HG02610 (cell line): Measurements from ENCODE around the gene GNAI2.
"Not testable (repeated sequence)": the region's sequence is repeated elsewhere in the genome, so short reads cannot be mapped to it uniquely, and the experiment has no call there.

ENCODE experiments used
- ATAC-seq: cut with Tn5 transposase; IDR thresholded peaks from one replicate; pipeline ENCODE4 v1.9.1; 2021; ENCODE audit warnings: mild to moderate bottlenecking, moderate library complexity; ENCODE audit not compliant: unreplicated experiment

GNAI2 gene

DNA sequence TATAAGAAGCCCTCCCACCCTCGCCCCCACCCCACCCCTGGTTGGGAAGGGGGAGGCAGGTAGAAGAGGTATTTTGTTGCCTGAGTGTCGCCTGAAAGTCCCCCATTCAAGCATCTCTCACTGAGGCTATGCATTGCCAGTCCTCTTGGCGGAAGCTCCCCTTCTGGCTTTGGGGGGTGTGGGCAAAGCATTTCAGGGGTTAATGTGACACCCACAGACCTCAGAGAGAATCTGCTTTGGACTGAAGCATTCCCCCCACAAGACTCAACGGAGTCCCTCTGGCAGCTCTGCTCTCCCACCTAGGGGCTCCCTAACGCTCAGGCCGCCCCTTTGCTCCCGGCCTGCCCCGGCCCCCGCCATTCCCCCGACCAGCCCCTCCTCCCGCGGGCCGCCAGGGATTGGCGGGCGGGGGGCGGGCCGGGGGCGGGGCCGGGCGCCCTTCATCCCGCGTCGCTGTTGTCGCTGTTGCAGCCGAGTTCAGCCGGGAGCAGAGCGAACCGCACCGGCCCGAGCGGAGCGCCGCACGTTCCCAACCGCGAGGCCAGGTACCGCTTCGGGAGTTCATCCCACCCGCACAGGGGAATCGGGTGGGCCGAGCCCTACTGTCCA, 31.1 kb upstream of the GNAI2 start, which contains the start of gene SLC38A3:
SLC38A3 (plus strand) TSS at position 468 of the 609 bp plus-strand sequence. CDS start 8,929 bp downstream, outside the sequence.
- no peak for ATAC-seq

DNA sequence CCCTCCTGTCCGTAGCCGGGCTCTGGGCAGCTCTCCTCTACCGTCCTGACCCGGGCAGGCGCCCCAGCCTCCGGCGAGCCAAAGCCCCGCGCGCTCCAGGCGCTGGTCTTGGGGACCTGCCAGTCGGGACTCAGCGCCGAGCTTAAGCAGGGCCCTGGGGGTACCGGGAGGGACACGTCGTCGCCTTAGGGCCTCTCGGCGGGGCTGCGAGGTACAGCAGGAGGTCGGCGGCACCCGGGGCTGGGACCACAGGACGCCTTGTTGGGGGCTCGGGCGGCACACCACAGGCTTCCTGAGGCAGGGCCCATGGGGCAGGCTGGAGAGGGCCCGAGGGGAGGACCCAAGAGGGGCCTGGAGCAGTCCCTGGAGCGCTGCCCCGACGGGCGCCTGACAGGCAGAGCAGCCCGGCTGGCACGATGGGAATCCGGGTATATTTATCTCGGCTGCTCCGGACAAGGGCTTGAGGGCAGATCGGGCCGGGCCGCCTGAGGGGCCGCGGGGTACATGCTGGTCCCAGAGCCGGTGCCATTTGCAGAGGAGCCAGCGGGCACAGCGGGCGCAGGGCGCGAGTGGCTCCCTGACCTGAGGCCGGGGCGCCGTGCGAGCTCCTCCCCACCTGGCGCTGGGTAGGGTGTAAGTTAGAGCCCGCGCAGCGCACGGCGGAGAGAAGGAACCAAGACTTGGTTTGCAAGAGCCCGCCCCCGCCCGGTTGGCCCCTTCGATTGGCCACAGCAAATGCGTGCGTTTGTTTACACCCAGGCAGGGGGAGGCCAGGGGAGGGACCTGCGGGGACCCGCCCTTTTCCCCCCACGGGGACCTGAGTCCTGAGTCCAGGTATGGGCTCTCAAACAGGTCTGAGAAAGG, 30.4 kb upstream of the GNAI2 start:
- no peak for ATAC-seq

DNA sequence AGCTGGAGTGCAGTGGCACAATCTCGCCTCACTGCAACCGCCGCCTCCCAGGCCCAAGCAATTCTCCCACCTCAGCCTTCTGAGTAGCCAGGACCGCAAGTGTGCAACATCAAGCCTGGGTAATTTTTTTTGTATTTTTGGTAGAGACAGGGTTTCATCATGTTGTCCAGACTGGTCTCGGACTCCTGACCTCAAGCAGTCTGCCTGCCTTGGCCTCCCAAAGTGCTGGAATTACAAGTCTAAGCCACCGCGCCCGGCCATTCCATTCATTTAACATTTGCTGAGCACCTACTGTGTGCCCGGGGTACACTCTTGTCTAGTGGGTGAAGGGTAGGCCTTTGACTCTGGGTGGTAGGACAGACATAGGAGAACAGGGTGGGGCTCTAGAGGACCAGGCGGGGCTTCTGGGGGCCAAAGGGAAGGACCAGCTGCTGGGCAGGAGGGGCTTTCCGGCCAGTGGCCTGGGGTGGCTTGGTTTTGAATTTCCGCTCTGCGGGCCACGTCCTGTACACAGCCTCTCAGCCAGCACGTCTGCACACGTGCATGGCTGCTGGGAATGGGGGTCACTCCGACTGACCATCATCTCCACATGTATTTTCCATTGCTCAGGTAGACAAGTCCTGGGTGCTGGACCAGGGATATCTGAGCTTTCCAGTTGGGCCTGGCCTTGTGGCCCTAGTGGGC, 28.5 kb upstream of the GNAI2 start:
- no peak for ATAC-seq

DNA sequence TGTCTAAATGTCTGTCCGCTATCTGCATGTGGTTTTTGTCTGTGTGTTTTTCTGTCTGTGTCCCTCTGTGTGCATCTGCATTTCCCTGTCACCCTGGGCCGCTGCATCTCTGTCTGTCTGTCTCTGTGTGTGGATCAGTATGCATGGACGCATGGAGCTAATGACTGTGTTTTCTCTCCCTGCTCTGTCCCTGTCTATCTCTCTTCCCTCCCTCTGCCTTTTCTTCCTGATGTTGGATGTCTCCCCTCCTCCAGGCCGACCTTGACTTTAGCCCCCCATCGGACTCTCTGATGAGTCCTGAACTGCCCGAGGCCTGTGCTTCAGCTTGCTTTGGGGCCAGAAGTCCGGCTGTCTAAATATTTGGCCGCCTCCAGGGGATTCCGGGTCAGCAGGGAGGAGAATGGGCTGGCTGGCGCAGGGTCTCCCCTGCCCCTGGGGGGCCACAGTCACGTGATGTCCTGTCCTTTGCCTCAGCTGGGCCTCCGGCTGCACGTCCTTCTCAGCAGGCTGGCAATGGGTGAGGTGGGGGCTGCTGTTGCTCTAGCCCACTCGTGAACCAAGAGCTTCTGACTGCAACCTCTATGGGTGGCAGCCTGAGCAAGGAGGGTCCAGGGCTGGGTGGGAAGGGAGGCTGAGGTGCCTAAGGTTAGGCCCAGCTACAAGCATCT, 27.2 kb upstream of the GNAI2 start:
- no peak for ATAC-seq

DNA sequence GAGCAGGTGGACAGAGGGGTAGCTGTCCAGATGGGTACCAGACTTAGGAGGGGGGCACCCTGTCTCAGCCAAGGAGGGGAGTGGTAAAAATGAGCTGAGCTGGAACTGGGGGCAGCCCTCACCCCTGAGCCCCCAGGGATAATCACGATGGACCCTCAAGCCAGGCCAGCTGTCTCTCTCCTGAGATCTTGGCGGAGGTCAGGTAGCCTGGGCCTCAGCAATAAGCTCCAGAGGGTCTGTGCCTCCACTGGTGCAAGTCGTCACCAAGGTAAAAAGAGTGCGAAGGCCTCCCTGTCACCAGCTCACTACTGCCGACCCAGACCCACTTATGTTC, 25.9 kb upstream of the GNAI2 start:
- ATAC-seq, result no peak

DNA sequence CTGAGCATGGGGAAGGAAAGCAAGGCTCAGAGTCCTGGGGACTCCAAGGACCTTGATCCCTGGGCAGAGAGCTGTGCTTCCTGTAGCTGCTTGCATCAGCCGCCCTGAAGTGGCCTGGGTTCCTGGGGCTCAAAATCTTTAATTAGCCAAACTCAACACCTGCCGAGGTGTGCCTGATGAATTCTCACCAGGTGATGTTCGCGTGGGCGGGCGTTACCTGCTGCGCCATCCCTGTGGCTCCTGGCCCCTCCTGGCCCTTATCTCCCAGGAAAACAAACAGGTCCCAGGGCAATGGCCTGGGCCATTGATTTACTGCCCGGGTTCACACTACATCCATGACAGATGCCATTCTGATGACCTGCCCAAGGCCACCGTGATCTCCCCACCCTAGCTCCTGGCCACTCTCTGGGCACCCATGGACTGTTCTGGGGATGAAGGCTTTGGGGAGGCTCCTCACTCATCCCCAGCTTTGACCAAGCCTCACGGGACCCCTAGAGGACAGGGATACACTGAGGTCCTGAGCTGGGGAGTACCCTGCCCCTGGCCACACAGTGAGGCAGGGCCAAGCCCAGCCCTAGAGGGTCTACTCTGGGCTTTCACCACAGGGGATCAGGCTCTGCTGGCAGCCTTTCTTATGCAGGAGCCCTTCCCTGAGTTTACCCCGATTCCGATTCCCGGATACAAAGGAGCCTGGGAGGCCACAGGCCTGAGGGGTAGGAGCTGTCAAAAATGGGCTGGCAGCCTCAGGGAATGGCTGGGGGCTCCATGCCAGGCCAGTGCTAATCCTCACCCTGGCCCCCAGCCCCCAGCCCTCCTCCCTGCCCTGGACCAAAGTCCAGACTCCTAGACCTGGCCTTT, 25.3 kb upstream of the GNAI2 start:
- ATAC-seq, result no peak

DNA sequence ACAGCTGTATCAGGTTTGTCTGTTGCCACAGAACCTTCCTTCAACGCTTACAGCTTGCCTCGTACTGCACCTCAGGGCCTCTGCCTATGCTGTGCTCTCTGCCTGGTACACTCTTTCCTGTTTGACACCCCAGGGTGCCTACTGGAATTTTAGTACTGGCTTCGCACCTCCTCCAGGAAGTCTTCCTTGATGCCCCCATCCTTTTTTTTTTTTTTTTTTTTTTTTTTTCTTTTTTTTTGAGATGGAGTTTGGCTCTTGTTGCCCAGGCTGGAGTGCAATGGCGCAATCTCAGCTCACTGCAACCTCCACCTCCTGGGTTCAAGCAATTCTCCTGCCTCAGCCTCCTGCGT, 24.7 kb upstream of the GNAI2 start:
- not testable (repeated sequence) for ATAC-seq

DNA sequence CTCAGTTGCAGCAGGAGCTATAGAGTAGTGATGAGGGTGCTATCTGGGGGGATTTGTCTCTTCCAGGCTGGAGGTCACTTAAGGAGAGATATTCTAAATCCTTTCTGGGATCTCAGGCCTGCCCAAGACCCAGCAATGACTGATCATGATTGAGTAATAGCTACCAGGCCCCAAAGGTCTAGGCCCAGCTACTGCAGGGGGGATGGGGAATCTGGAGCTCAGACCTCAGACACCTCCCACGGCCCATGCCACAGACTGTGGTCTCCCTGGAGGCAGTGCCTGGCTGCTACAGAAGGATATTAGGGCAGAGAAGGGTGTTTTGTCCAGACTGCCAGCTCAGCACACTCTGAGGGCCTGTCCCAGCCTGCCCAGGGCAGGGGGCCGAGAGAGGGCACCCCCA, 24.1 kb upstream of the GNAI2 start:
- ATAC-seq, result no peak

DNA sequence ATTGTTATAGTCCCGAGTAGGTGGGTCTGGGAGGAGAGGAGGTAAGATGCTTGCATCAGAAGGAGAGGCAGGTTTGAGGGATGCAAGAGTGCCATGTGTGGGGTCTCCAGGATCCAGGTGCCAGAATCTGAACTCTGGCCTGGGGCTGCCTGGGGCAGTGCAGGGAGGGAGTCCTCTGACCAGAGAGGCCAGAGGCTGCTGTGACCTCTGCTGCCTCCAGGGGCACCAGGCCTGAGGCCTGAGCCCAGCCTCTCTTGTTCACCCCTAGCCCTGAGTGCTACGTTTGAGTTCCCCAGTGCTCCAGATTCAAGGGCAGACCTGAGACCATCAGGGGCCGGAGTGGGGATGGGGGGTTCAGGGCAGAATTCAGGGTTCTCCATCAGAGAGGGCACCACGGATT, 23.5 kb upstream of the GNAI2 start:
- no peak for ATAC-seq

DNA sequence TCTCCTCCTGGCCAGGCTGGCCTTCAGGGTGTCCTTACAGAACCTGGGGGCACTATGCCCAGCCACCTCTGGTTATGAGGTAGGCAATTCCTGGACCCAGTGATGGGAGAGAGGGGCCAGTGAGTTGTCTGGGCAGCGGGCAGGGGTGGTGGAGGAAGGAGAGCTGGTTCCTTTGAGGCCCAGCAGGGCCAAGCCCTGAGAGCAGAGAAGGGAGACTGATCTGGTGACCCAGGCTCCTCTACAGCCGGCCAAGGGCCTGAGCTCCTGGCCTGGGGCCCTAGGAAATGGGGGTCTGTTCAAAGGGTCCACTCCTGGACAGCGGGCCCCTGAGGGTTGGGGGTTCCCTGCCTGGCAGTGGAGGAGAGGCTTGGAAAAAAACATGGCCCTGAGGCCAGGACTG, 23.0 kb upstream of the GNAI2 start:
- no peak for ATAC-seq

DNA sequence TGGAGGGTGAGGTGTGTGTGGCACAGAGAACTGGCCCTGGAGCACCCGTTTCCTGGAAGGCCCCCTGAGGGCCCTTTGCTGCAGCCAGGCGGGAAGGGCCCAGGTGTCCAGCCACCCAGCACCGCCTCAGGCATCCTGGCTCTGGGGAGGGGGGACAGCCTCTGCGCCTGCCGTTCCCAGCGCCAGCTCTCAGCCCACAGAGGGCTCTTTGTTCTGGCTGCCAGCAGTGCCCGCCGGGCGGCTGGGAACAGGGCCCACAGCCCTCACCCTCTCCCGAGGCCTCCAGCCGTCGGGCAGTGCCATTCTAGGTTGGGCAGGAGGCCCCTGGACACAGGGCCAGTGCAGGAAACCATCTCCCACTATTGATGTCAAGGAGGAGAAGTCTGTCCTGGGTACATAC, 22.6 kb upstream of the GNAI2 start:
- no peak for ATAC-seq

DNA sequence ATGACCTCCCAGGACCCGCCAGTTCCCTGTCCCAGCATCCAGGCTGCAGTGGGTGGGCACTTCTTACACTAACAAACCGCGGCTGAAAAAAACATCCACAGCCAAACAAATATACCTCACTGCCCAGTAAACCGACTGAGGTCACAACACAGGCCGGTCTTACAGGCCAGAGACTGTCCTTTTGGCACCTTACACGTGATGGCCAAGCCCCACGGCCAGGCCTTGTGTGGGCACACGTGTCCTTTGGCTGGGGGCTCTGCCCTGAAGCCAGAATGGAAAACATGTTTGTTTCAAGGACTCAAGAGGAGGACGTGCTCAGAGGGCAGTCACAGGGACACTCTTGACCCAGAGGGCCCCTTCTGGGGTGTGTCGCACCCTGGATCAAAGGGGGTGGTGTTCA, 21.2 kb upstream of the GNAI2 start:
- no peak for ATAC-seq

DNA sequence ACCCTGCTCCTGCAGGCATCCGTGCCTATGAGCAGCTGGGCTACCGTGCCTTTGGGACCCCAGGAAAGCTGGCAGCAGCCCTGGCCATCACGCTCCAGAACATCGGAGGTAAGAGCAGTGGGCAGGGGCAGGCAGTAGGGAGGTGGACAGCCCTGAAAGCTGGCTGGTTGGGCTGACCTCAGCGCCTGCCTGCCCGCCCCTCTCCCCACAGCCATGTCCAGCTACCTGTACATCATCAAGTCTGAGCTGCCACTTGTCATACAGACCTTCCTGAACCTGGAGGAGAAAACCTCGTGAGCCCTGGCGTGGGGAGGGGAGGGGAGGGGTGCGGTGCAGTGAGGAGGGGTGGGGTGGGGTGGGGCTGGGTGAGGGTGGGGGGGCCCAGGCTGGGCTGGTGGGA, 20.5 kb upstream of the GNAI2 start:
- no peak for ATAC-seq

DNA sequence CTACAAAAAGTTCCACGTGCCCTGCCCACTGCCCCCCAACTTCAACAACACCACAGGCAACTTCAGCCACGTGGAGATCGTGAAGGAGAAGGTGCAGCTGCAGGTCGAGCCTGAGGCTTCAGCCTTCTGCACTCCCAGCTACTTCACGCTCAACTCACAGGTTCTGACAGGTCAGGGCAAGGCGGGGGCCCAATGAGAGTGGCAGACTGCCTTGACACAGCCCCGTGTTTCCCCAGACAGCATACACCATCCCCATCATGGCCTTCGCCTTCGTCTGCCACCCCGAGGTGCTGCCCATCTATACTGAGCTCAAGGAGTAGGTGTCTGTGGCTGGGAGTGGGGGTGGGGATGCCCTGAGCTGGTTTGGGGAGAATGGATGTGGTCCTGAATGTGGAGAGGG, 18.3 kb upstream of the GNAI2 start:
- ATAC-seq, result no peak

DNA sequence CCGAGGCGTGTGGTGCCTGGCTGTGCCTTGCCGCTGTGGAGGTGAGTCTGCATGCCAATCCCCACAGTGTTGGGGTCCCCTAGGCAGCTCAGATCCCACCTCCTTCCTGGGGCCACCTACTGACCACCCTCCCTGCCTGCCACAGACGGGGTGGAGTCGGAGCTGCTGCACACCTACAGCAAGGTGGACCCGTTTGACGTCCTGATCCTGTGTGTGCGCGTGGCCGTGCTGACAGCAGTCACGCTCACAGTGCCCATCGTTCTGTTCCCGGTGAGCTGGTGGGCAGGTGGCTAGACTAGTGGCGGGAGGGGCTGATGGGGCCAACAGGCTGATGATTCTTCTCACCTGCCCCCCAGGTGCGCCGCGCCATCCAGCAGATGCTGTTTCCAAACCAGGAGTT, 17.6 kb upstream of the GNAI2 start:
- no peak for ATAC-seq

DNA sequence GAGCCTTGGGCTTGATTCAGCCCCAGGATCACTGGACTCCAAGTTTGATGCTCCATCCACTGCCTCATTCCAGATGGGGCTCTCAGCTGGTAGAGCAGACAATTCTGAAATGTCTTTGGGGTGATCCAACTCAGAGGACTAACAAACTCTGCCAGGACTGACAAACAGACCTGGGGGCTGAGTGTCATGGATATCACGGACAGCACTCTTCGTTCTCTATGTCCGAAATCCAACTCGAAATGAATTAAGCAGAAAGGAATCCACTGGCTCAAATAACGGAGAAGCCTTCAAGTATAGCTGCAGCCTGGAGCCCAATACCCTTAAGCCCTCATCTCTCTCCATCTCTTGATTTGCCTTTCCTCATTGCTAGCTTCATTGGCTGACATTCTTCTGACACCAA, 16.7 kb upstream of the GNAI2 start:
- no peak for ATAC-seq

DNA sequence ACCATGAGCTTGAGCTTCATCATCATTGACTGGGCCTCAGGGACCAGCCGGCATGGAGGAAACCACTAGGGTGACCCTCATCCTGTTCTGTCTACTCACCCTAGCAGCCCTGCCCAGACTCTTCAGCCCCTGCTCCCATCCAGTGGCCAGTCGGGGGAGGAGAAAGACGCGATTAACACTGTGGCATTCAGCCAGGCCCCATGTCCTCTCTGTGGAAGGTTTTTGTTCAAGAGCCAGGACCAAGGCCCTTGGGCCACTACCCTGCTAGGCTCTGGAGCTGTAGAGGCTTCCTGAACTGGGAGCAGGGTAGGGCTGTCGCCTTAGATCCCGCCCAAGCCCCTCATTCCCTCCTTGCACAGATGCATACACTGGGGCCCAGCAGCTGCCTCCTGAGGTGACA, 15.9 kb upstream of the GNAI2 start:
- ATAC-seq, result no peak

DNA sequence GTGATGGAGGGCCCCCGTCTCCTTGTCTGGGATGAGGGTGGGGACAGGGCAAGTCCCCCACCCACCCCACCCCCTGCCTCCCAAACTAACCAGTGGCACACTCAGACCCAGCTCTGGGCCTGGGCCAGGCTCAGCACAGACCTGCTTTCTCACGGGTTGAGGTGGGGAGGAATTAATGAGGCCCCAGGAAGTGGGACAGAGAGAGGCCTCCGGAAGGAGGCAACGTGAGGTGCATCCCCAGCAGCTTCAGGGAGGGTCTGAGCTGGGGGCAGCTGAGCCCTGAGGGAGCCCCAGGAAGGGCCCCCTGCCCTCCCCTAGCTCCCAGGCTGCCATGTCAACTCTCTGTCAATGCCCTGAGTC, 15.0 kb upstream of the GNAI2 start:
- no peak for ATAC-seq

DNA sequence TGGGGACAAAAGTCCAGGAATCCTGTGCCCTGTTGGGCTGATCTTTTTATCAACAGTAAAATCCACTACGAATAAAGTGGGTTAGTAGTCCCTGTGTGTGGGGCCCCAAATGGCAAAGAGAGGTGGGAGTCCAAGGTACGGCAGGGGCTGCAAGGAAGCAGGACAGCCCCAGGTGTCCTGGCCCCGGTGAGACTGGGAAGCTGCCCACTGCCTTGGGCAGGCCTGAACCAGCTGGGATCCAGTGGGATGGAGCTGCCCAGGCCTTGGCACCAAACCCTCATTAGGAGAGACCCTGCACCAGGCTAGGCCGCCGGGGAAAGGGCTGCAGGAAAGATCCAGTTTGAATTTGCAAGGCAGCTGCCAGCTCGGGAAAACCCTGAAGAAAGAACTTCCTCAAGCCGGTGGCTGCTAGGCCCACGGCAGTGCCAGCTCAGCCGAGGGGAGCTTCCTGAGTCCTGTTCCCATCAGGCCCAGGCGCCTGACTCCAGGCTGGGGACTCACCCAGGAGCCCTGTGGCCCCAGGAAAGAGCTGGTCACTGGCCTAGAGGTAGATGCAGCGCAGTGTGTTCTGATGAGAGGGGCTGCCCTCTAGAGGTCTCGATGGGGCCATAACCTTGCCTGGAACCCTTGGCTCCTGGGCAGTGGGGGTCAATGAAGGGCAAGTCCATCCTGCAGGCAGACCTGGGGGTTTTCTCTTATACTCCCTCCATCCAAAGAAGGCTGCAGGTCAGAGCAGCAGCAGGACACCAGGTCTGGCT, 14.4 kb upstream of the GNAI2 start:
- ATAC-seq, result no peak

DNA sequence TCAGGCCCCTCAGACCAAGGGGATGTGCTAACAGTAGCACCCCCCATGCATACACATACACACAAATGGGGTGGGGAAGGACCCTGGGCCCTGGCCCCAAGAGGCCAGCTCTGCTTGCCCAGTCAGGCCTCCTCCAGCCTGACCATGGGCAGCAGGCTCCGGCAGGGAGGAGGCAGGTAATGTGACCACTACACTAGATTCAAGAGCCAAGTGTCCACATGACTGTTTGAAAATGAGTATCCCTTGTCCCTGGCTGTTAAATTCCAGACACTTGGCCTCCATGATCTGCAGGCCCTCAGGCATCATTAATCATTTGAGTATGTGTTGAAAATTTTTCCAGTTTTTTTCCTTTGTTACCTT, 13.9 kb upstream of the GNAI2 start:
- ATAC-seq, result no peak
